IMR-90 (cell line): Measurements from ENCODE around the gene PMPCA. TPM values are rescaled to one million over a fixed set of nuclear protein-coding genes. Genes with fewer than 3 reads are reported as not detected.

Experiments
- ATAC-seq: fragments of 200-7000 bp; cut with Tn5 transposase; 2 replicates; pipeline ENCODE4 v1.9.1; 2020; ENCODE audit warnings: low read depth, mild to moderate bottlenecking, moderate library complexity
- BruUV-seq: library from RNA; stranded (reverse); fragments of 400-500 nt; replicated peaks from 2 replicates; lab custom pipeline; 2021; lab: Mats Ljungman, UMichigan
- CTCF ChIA-PET: fragments of 300-600 bp; formaldehyde crosslinking; extraction: SDS; loops from one replicate; lab custom pipeline; 2021; ENCODE audit warnings: antibody characterized with exemption; lab: Yijun Ruan, JAX
- POLR2A ChIA-PET: fragments of 300-600 bp; sonication (Branson Sonifier 250); formaldehyde crosslinking; loops from one replicate; lab custom pipeline; 2022; ENCODE audit warnings: antibody characterized with exemption; ENCODE audit not compliant: unreplicated experiment; lab: Charles Lee
- DNase-seq: peaks from one replicate; pipeline ENCODE4 v3.0.0; 2013
- H2AFZ ChIP-seq: replicated peaks from 2 replicates; pipeline ENCODE3; 2013; ENCODE audit warnings: low read length, mild to moderate bottlenecking; ENCODE audit not compliant: poor library complexity
- H2AK5ac ChIP-seq: 2 replicates; pipeline ENCODE4 v1.6.1; 2013; ENCODE audit warnings: low read depth, low read length, inconsistent platforms
- H2AK9ac ChIP-seq: replicated peaks from 2 replicates; pipeline ENCODE3; 2013; ENCODE audit warnings: mild to moderate bottlenecking, low read depth, low read length, moderate library complexity; ENCODE audit not compliant: poor library complexity
- H2BK120ac ChIP-seq: 2 replicates; pipeline ENCODE4 v1.6.1; 2013; ENCODE audit warnings: low read depth, low read length, inconsistent platforms
- H2BK15ac ChIP-seq: 3 replicates; pipeline ENCODE4 v1.6.1; 2013; ENCODE audit warnings: low read depth, low read length, inconsistent platforms
- H2BK20ac ChIP-seq: 2 replicates; pipeline ENCODE4 v1.6.1; 2013; ENCODE audit warnings: low read depth, mild to moderate bottlenecking, inconsistent platforms, low read length, moderate library complexity
- H2BK5ac ChIP-seq: 2 replicates; pipeline ENCODE4 v1.6.1; 2013; ENCODE audit warnings: mild to moderate bottlenecking, low read depth, low read length, inconsistent platforms; ENCODE audit not compliant: poor library complexity, severe bottlenecking
- H3K14ac ChIP-seq: replicated peaks from 2 replicates; pipeline ENCODE4 v1.6.1; 2013; ENCODE audit warnings: low read depth, low read length, inconsistent platforms
- H3K18ac ChIP-seq: 2 replicates; pipeline ENCODE4 v1.6.1; 2013; ENCODE audit warnings: low read depth, low read length, control low read depth
- H3K23ac ChIP-seq: 2 replicates; pipeline ENCODE4 v1.6.1; 2013; ENCODE audit warnings: low read depth, low read length, inconsistent platforms
- H3K27ac ChIP-seq: 2 replicates; pipeline ENCODE4 v1.5.1; 2013; ENCODE audit warnings: mild to moderate bottlenecking, control low read depth, low read length; ENCODE audit not compliant: insufficient read depth
- H3K27me3 ChIP-seq: 2 replicates; pipeline ENCODE4 v1.6.1; 2013; ENCODE audit warnings: low read length; ENCODE audit not compliant: control insufficient read depth, insufficient read depth
- H3K36me3 ChIP-seq: 2 replicates; pipeline ENCODE4 v1.6.1; 2013; ENCODE audit warnings: low read length, mixed read lengths; ENCODE audit not compliant: control insufficient read depth, insufficient read depth
- H3K4ac ChIP-seq: 2 replicates; pipeline ENCODE4 v1.6.1; 2013; ENCODE audit warnings: low read depth, low read length, inconsistent platforms
- H3K4me1 ChIP-seq: 2 replicates; pipeline ENCODE4 v1.6.1; 2013; ENCODE audit warnings: low read length, mixed read lengths; ENCODE audit not compliant: control insufficient read depth, insufficient read depth
- H3K4me2 ChIP-seq: 2 replicates; pipeline ENCODE4 v1.6.1; 2013; ENCODE audit warnings: low read depth, mild to moderate bottlenecking, control low read depth, low read length, moderate library complexity
- H3K4me3 ChIP-seq: 2 replicates; pipeline ENCODE4 v1.5.1; 2013; ENCODE audit warnings: low read depth, mild to moderate bottlenecking, control low read depth, low read length, moderate library complexity; ENCODE audit not compliant: insufficient read depth
- H3K56ac ChIP-seq: 2 replicates; pipeline ENCODE4 v1.6.1; 2013; ENCODE audit warnings: low read length, inconsistent platforms; ENCODE audit not compliant: insufficient read depth; ENCODE audit errors: extremely low read depth
- H3K79me1 ChIP-seq, 2 experiments: 2 replicates each; pipeline ENCODE4 v1.6.1; 2013; ENCODE audit warnings: low read length in 2 of 2, inconsistent platforms in 1 of 2, low read depth in 1 of 2
- H3K9ac ChIP-seq: 2 replicates; pipeline ENCODE4 v1.6.1; 2013; ENCODE audit warnings: low read depth, low read length, control low read depth
- H3K9me1 ChIP-seq: 2 replicates; pipeline ENCODE4 v1.6.1; 2013; ENCODE audit warnings: low read length, inconsistent platforms; ENCODE audit not compliant: insufficient read depth
- H3K9me3 ChIP-seq: 2 replicates; pipeline ENCODE4 v1.6.1; 2013; ENCODE audit warnings: low read length; ENCODE audit not compliant: control insufficient read depth, insufficient read depth
- H4K20me1 ChIP-seq: 2 replicates; pipeline ENCODE4 v1.6.1; 2013; ENCODE audit warnings: low read length, inconsistent platforms; ENCODE audit not compliant: insufficient read depth
- H4K5ac ChIP-seq: 2 replicates; pipeline ENCODE4 v1.6.1; 2013; ENCODE audit warnings: mild to moderate bottlenecking, low read depth, low read length, control low read depth
- H4K8ac ChIP-seq, 2 experiments: 2 replicates each; pipeline ENCODE4 v1.6.1; 2013; ENCODE audit warnings: low read depth in 2 of 2, low read length in 2 of 2, control low read depth in 1 of 2, inconsistent platforms in 1 of 2
- H4K91ac ChIP-seq: 2 replicates; pipeline ENCODE4 v1.6.1; 2013; ENCODE audit warnings: low read depth, low read length, inconsistent platforms; ENCODE audit not compliant: insufficient read depth
- CEBPB ChIP-seq: IDR thresholded peaks from 2 replicates; pipeline ENCODE4 v1.6.1; 2012; ENCODE audit warnings: low read depth, low read length, improper control_type of control experiment
- CHD1 ChIP-seq: IDR thresholded peaks from 2 replicates; pipeline ENCODE4 v1.6.1; 2012; ENCODE audit warnings: low read depth, low read length, improper control_type of control experiment
- CTCF ChIP-seq: conservative IDR thresholded peaks from 2 replicates; pipeline ENCODE4 v1.5.1; 2012; ENCODE audit warnings: mild to moderate bottlenecking, low read depth, low read length, improper control_type of control experiment
- ELK1 ChIP-seq: fragments of 150-350 bp; IDR thresholded peaks from 2 replicates; pipeline ENCODE4 v1.6.1; 2016; ENCODE audit warnings: low read depth, mild to moderate bottlenecking, low read length, moderate library complexity, borderline replicate concordance
- FOS ChIP-seq: fragments of 150-350 bp; IDR thresholded peaks from 2 replicates; pipeline ENCODE4 v1.6.1; 2016; ENCODE audit warnings: low read depth, low read length
- MAFK ChIP-seq: IDR thresholded peaks from 2 replicates; pipeline ENCODE4 v1.6.1; 2012; ENCODE audit warnings: low read depth, low read length, improper control_type of control experiment
- MAZ ChIP-seq: IDR thresholded peaks from 2 replicates; pipeline ENCODE4 v1.6.1; 2012; ENCODE audit warnings: low read depth, mild to moderate bottlenecking, low read length, improper control_type of control experiment, moderate library complexity, borderline replicate concordance
- MXI1 ChIP-seq: IDR thresholded peaks from 2 replicates; pipeline ENCODE4 v1.6.1; 2012; ENCODE audit warnings: low read depth, mild to moderate bottlenecking, low read length, moderate library complexity, borderline replicate concordance
- NFE2L2 ChIP-seq: fragments of 150-350 bp; IDR thresholded peaks from 2 replicates; pipeline ENCODE4 v1.6.1; 2016; ENCODE audit warnings: low read depth, mild to moderate bottlenecking, low read length
- POLR2A ChIP-seq: IDR thresholded peaks from 2 replicates; pipeline ENCODE4 v1.6.1; 2012; ENCODE audit warnings: mild to moderate bottlenecking, low read depth, low read length
- RAD21 ChIP-seq: IDR thresholded peaks from 2 replicates; pipeline ENCODE4 v1.6.1; 2012; ENCODE audit warnings: low read length, improper control_type of control experiment
- RCOR1 ChIP-seq: IDR thresholded peaks from 2 replicates; pipeline ENCODE4 v1.6.1; 2012; ENCODE audit warnings: mild to moderate bottlenecking, low read length, improper control_type of control experiment; ENCODE audit not compliant: insufficient replicate concordance
- SMC3 ChIP-seq: fragments of 150-350 bp; IDR thresholded peaks from 2 replicates; pipeline ENCODE4 v1.6.1; 2016; ENCODE audit warnings: low read depth, mild to moderate bottlenecking, antibody characterized with exemption, low read length, moderate library complexity
- USF2 ChIP-seq: fragments of 150-350 bp; IDR thresholded peaks from 2 replicates; pipeline ENCODE4 v1.6.1; 2017; ENCODE audit warnings: mild to moderate bottlenecking, antibody characterized with exemption, low read length, low read depth
- WGBS, 2 experiments: methylation state at CpG; one replicate each; pipeline versions ENCODE4 v1.1.5 to v1.1.7; 2013; ENCODE audit warnings: missing lambda C conversion rate in 2 of 2; ENCODE audit not compliant: insufficient read length in 1 of 2; ENCODE audit errors: extremely low coverage in 2 of 2; 5-methylcytosine and 5-hydroxymethylcytosine counted together
- dilution Hi-C: fragments of 300-500 bp; cut with HindIII; formaldehyde crosslinking; loops from one replicate; pipeline ENCODE4 v1.14.3; 2018; ENCODE audit warnings: low sequenced_read_pairs; ENCODE audit not compliant: unreplicated experiment
- in situ Hi-C: fragments of 300-500 bp; cut with MboI; formaldehyde crosslinking; loops from 3 replicates; pipeline ENCODE4 v1.14.3; 2019; ENCODE audit warnings: low sequenced_read_pairs, inconsistent platforms, mixed read lengths
- intact Hi-C: fragments of 100-400 bp; cut with micrococcal nuclease; formaldehyde crosslinking; loops from 2 replicates; pipeline ENCODE4 v1.10.0; 2022
- polyA plus RNA-seq, 3 experiments: library from polyadenylated mRNA; depleted of rRNA; stranded (reverse); fragments of >200 nt; gene quantifications; 2 replicates each; pipeline ENCODE4 v1.2.3, GENCODE V29; 2012; ENCODE audit warnings: low replicate concordance in 1 of 3
- total RNA-seq: library from RNA; depleted of rRNA; stranded (reverse); fragments of >200 nt; gene quantifications from 2 replicates; pipeline ENCODE4 v1.2.3, GENCODE V29; 2012

PMPCA gene
- total and polyA plus RNA-seq, 2 of the 4 experiments (the other 2 are of a cell fraction), result 62.6 to 95.8 TPM

GRCh38 chr9:136401173-136401922 is 9.1 kb upstream of the PMPCA start:
- intact Hi-C loops, result loop anchor here (5.0 kb wide), 1 partner anchor 74 kb away; the partner anchor contains the start of gene GPSM1
- POLR2A ChIA-PET, result no interaction called here
- CTCF ChIA-PET, result interaction anchor here (0.7 to 0.9 kb wide), 2 partner anchors 37 to 88 kb away, joined by 3 read pairs; no protein-coding TSS in a partner anchor
- peak; percentile 64 for TF ChIP-seq USF2
- no peak for TF ChIP-seq NFE2L2
- TF ChIP-seq ELK1, result no peak
- TF ChIP-seq CEBPB, result no peak
- TF ChIP-seq MAZ, result no peak
- no peak for TF ChIP-seq CTCF
- TF ChIP-seq MAFK, result no peak
- TF ChIP-seq MXI1, result no peak
- no peak for TF ChIP-seq FOS
- no peak for TF ChIP-seq RAD21
- peak; percentile 27; the same call in 1 of the 2 replicates for TF ChIP-seq POLR2A
- no peak for TF ChIP-seq SMC3
- no peak for TF ChIP-seq RCOR1
- no peak for TF ChIP-seq CHD1

More at GRCh38 chr9:136401173-136401922, 9.1 kb upstream of the PMPCA start:
- H2BK15ac ChIP-seq, result no peak overlapping the region
- H3K4me2 ChIP-seq, result no peak overlapping the region
- no peak overlapping the region for H3K27ac ChIP-seq
- ATAC-seq (no peak), DNase-seq (peak; percentile 25)
- peaks cover 15 to 30% of the 10 kb centered on the region in 2 experiments for H3K79me1 ChIP-seq
- H2BK5ac ChIP-seq, result no peak overlapping the region
- peaks cover 16% of the 10 kb centered on the region; the same call in 1 of the 2 replicates for H4K20me1 ChIP-seq
- no peak overlapping the region for H3K56ac ChIP-seq
- H3K9ac ChIP-seq, result no peak overlapping the region
- H2BK20ac ChIP-seq, result no peak overlapping the region
- H3K14ac ChIP-seq, result no peak overlapping the region
- dilution Hi-C loops, result no loop called here
- 86% methylated on average over 8 of the region's 18 CpGs; no CpG with 5 or more reads in 1 of the 2 experiments for WGBS, 2 experiments
- no peak overlapping the region for H3K4ac ChIP-seq
- no peaks in the 10 kb centered on the region for H3K9me1 ChIP-seq
- no peak overlapping the region for H2BK120ac ChIP-seq
- H2AK5ac ChIP-seq, result no peak overlapping the region
- no peak overlapping the region for H3K23ac ChIP-seq
- peak overlapping the region; percentile 78 for H2AK9ac ChIP-seq
- no peak overlapping the region for H4K5ac ChIP-seq
- no peaks in the 10 kb centered on the region for H3K27me3 ChIP-seq
- in situ Hi-C loops, result loop anchor here (5.0 kb wide), 1 partner anchor 79 kb away; no protein-coding TSS in a partner anchor
- no TSS peak for BruUV-seq
- H3K36me3 ChIP-seq, result peaks cover 44% of the 10 kb centered on the region
- H4K8ac ChIP-seq, result no peak overlapping the region; a peak in 1 of 4 replicates
- peak overlapping the region; percentile 43 for H2AFZ ChIP-seq
- no peak overlapping the region for H4K91ac ChIP-seq
- no peaks in the 10 kb centered on the region for H3K9me3 ChIP-seq
- no peak overlapping the region for H3K18ac ChIP-seq
- H3K4me1 ChIP-seq, result peaks cover 9% of the 10 kb centered on the region
- H3K4me3 ChIP-seq, result no peak overlapping the region
